GM12878 (cell line): ENCODE measurements around the gene RECQL.

Source experiments
- CEBPB ChIP-seq, 2 experiments: fragments of 150-350 bp in 1 of 2; IDR thresholded peaks; 2 replicates each; pipeline ENCODE4 v1.6.1; 2012 to 2014; ENCODE audit warnings: low read depth in 2 of 2, low read length in 2 of 2, borderline replicate concordance in 1 of 2, inconsistent platforms in 1 of 2
- CHD4 ChIP-seq: fragments of 200-600 bp; sonication (generic); IDR thresholded peaks from 2 replicates; pipeline ENCODE4 v1.6.1; 2016; ENCODE audit warnings: mild to moderate bottlenecking
- CTCF ChIP-seq, 3 experiments: IDR thresholded peaks in 2 of 3; conservative IDR thresholded peaks in 1 of 3; 2 replicates each; pipeline ENCODE4 v1.5.1; 2011; ENCODE audit warnings: low read depth in 3 of 3, low read length in 3 of 3, mild to moderate bottlenecking in 3 of 3, control low read depth in 2 of 3, moderate library complexity in 2 of 3, inconsistent platforms in 1 of 3, mixed read lengths in 1 of 3; ENCODE audit not compliant: control insufficient read depth in 2 of 3, insufficient read depth in 1 of 3; ENCODE audit errors: extremely low read depth in 1 of 3
- IRF4 ChIP-seq: IDR thresholded peaks from 2 replicates; pipeline ENCODE4 v1.6.1; 2011; ENCODE audit warnings: low read depth, low read length
- KAT2A ChIP-seq: conservative IDR thresholded peaks from 2 replicates; pipeline ENCODE4 v1.6.1; 2011; ENCODE audit warnings: low read depth, low read length; ENCODE audit not compliant: control insufficient read depth
- KDM1A ChIP-seq: fragments of 200-600 bp; sonication (generic); IDR thresholded peaks from 2 replicates; pipeline ENCODE4 v1.6.1; 2016; ENCODE audit warnings: borderline replicate concordance
- POLR2A ChIP-seq: IDR thresholded peaks from 2 replicates; pipeline ENCODE4 v1.6.1; 2011; ENCODE audit warnings: low read depth, mild to moderate bottlenecking, low read length
- PRDM15 ChIP-seq: fragments of 450-650 bp; formaldehyde crosslinking; IDR thresholded peaks from 2 replicates; pipeline ENCODE4 v1.4.0; 2020; ENCODE audit warnings: mild to moderate bottlenecking, moderate library complexity
- RB1 ChIP-seq: fragments of 450-650 bp; formaldehyde crosslinking; IDR thresholded peaks from 2 replicates; pipeline ENCODE4 v1.6.1; 2017; ENCODE audit warnings: mild to moderate bottlenecking, borderline replicate concordance
- SUZ12 ChIP-seq: fragments of 200-600 bp; sonication (generic); IDR thresholded peaks from one replicate; pipeline ENCODE4 v1.6.1; 2018; ENCODE audit warnings: antibody characterized with exemption, mild to moderate bottlenecking; ENCODE audit not compliant: unreplicated experiment
- TAF1 ChIP-seq: IDR thresholded peaks from 2 replicates; pipeline ENCODE4 v1.6.1; 2011; ENCODE audit warnings: mild to moderate bottlenecking, low read depth, low read length, borderline replicate concordance
- ZNF274 ChIP-seq: IDR thresholded peaks from one replicate; pipeline ENCODE4 v1.8.0; 2011; ENCODE audit not compliant: insufficient read length, insufficient read depth
- TF ChIP-seq, protein P1 (sequence below): IDR thresholded peaks from 2 replicates; pipeline ENCODE4 v1.6.1; 2011; ENCODE audit warnings: low read depth, mild to moderate bottlenecking, low read length, moderate library complexity, borderline replicate concordance; ENCODE audit errors: extremely low read depth

- no peak for TF ChIP-seq CTCF (IDR thresholded peaks at IDR 0.05 in 2 of 3, conservative IDR thresholded peaks at IDR 0.05 in 1 of 3; ENCODE audit: control insufficient read depth in 2 of 3, extremely low read depth in 1 of 3, insufficient read depth in 1 of 3, low read depth in 3 of 3, low read length in 3 of 3)
- no peak for TF ChIP-seq TAF1
- no peak for TF ChIP-seq RB1
- no peak for TF ChIP-seq PRDM15 (CRISPR knock-in tag)
- no peak for TF ChIP-seq SUZ12
- TF ChIP-seq ZNF274: no peak
- no peak for TF ChIP-seq CHD4
- no peak for TF ChIP-seq CEBPB (IDR thresholded peaks at IDR 0.05; ENCODE audit: borderline replicate concordance in 1 of 2, low read depth in 2 of 2, low read length in 2 of 2)
- no peak for TF ChIP-seq POLR2A
- TF ChIP-seq IRF4: no peak
- no peak for TF ChIP-seq KAT2A
- TF ChIP-seq KDM1A: no peak
- TF ChIP-seq, protein P1, sequence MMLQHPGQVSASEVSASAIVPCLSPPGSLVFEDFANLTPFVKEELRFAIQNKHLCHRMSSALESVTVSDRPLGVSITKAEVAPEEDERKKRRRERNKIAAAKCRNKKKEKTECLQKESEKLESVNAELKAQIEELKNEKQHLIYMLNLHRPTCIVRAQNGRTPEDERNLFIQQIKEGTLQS: no peak
Observed at GRCh38 chr12:21526721-21527345, 25.4 kb upstream of the RECQL start.
